Femur (tissue), 1 donor: ENCODE data around the gene MT1X.

Source experiments
- DNase-seq: peaks from one replicate; pipeline ENCODE4 v3.0.0-alpha.2; 2017

MT1X gene

DNA sequence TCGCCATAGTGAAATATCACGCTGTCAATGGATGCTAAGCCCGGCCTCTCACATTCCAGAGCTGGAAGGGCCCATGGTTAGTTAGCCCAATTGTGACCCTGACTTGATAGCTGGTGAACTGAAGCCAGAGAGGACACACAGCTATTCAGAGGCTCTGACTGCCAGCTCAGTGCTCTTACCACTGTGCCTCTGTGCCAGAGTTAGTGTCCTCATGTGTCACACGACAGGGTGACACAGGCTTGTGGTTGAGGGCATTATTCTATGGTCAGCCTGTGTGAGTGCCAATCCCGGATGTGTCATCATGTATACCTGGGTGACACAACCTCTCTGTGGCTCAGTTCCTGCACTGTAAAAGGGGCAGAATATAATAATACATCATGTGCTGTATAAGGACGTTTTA lies 2.5 kb upstream of the MT1X start:
- no peak for DNase-seq

DNA sequence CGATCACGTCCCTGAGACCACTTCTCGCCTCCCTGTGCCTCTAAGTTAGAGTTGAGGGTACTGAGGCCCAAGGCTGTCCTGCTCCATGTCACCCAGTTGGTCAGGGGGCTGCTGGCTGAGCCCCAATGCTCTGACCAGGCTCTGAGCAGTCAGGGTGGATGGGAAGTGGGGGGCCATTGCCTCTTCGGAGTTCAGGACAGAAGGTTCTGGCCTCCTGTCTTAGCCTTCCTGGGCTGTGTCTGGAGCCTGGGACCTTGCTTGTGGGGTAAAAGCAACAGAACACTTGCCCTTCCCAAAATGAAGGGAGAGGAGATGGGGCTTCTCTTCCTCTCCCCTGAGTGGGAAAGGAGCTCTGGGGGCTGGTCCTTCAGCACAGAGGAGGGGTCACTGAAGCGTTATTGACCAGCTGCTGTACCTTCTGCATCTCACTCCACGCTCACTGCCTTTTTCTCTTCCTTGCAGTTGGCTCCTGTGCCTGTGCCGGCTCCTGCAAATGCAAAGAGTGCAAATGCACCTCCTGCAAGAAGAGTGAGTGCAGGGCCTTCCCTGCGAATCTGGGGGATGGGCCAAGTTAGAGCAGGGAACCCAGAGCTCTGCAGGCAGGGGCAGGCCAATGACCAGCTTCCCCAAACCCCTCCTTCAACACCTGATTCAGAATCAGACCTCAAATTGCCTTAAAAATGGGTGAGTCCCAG lies 580 bp downstream of the MT1X start:
- DNase-seq, result no peak

DNA sequence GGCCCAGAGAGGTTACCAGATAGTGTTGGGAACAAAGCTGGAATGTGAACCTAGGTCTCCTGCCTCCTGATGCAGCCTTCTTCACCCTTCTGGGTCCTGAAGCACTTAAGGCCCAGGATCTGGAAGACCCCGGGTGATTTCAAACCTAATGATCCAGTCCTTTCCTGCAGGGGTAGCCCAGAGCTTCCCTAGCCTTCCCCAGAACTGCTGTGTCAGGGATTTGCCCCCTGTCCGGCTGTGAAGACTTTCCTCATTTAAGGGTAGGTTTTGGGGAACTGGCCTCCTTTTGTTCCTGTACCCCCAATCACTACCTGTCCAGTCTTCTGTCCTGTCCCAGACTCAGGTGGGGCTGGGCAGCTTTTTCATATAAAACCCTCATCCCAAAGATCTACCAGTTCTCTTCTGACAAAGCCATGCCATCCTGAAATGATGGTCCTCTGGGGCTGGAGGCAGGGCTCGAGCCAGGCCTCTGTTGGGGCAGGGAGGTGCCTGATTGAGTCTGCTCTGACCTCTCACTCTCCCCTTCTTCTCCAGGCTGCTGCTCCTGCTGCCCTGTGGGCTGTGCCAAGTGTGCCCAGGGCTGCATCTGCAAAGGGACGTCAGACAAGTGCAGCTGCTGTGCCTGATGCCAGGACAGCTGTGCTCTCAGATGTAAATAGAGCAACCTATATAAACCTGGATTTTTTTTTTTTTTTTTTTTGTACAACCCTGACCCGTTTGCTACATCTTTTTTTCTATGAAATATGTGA lies 1.3 kb downstream of the MT1X start:
- no peak for DNase-seq

DNA sequence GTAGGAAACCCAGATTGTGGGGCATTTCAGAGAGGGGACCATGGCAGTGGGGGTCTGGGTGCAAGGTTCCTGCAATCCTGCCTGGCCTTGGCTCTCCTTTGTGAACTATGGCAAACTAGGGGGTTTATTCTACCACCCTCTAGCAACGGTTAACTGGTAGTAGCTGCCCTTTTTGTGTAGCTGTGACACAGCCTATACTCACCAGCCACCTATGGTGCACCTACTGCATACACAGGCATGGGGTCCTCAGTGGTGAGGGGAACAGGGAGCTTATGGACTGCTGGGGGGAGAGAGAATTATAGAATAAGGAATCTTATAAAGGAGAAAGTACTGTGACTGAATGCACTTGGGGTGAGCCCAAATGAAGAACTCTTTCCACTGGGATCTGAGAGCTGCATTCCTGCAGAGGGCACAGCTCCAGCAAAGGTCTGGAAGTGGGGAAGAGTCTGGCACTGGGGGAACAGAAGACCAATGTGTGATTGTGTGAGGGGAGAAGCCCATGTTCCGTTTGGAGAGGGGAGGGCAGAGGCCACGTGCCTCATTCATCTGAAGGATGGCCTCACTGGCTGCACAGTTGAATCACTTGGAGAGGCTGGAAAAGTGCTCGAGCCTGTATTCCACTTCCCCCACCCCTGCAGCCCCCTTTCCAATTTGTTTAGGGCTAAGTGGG lies 2.1 kb downstream of the MT1X start:
- DNase-seq, result no peak

DNA sequence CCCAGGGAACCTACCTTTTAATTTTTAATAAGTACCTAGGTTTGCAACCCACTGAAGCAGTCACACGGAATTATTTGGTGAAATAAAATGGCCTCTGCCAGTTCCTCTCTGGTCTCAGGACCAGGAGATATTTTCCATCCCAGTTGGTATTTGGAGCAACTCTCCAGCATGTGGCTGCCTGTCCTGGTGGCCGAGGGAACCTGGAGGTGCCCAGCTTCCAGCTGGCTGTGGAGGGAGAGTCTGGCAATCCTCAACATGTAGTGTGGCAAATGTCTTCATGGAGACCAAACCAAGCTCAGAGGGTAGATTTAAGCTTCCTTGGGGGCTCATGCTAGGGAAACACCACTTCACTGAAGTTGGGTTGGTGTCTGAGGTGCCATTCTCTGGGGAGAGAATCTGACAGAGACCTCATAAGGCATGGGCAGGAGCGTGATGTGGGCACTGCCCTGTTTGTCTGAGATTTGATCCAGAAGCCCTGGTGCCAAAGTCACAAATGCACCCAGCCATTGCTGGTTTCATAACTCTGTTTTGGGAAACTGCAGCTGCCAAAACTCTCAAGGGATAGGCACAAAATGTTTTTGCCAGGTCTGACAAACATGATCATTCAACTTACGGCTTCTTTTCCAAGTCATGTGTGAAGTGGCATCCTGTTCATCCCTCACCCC lies 2.8 kb downstream of the MT1X start:
- DNase-seq, result no peak

DNA sequence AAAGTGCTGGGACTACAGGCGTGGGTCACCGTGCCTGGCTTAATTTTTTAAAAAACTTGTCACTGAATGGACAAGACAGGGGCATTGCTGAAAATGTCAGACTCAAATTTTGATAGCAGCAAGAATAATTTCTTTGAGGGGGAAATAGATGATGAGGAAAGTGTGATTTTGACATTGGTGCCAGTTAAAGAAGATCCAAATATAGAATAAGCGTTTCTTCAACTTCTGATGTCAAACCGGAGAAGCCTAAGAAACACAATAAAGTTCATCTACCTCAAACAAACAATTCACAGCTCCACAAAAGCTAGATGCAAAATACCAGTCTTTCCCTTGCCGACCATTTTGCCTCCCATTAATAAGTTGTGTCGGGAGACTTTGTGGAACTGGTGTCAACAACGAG lies 4.5 kb downstream of the MT1X start:
- DNase-seq, result no peak

DNA sequence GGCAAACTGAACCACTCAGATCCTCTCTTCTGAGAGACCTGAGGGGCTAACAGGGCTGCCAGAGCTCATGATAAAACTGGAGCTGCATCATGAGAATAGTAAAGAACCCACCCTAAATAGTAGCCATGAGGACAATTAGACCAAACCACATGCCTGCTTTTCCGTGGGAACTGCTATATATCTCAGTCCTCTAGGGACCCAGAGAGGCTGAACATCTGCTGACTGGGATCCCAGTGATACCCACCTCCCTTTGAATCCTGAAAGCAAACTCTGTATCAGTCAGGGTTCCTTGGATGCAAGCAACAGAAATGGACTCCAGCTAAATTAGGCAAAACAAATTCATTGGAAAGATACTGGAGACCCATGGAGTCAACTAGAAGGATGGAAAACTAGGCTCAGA lies 6.5 kb downstream of the MT1X start:
- no peak for DNase-seq

DNA sequence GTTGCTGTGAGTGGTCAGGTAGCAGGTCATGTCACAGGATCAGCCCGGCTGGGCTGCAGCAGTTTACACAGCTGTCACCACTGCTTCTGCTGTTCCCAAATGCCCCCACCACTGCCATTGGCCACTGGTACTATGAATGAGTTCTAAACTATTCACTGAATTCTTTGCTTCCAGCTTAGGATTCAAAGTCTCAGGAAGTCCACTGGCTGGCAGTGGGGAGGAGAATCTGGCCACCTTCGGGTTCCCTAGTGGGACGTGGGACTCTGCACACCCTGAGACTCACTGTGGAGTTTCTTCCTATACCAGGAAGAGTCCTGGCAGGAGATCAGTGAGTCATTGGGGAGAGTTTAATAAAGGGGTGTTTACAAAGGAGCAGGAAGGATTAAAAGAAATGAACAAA lies 6.9 kb downstream of the MT1X start:
- no peak for DNase-seq

DNA sequence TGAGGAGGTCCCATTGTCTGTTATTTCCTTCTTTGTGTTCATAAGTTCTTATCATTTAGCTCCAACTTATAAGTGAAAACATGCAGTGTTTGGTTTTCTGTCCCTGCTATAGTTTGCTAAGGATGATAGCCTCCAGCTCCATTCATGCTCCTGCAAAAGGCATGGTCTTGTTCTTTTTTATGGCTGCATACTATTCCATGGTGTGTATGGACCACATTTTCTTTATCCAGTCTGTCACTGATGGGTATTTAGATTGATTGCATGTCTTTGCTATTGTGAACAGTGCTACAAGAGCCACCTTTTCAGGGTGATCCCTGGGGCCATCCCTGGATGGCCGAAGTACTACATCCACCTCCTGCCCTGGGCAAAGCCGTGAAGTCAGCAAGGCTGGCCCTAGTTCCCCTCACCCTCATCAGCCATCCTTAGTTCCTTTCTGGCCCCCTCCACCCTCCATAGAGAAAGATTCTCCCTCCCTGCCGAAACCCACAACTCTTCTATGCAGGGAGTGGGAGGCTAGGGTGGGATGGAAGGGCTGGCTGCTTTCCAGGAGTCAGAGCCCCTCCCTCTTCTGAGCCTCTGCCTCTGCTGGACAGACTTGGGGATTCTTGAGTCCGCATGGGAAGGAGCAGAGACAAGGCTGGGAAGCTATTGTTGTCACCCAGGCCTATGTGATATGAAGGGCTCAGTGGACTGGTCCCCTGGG lies 8.3 kb downstream of the MT1X start:
- DNase-seq, result no peak

DNA sequence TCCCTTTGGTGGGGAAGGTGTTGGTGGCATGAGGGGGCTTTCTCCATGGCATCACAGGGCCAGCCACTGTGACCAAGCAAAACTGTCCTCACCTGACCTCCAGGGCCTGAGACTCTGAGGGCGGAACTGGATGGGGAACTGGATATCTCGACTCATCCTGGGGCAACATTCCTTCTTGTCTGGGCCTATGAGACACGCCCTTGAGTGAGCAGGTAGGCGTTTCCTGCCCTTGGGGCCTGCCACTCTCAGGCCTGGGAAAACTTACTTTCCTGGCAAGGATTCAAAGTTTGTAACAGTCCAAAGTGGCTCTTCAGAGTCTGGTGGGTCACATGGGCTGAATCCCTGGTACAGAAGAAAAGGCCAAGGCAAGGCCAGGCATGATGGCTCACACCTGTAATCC lies 9.6 kb downstream of the MT1X start:
- DNase-seq, result no peak

DNA sequence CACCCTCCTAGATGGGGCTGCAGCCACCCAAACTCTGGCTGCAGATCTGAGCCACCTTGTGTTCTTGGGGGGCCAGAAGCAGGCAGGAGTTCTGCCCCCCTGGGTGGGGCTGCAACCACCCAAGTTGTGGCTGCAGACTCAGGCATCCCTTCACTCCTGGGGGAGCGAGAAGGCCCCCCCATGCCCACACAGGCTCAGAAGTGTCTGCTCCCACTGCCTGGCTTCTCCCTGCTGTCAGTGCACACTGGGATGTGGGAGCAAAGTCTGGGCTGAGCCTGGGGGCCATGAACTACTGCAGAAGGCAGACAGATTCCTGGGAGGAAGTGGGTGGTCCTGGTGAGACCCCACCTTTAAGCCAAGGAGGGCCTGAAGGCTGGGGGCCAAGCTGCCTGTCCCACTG lies 13.0 kb downstream of the MT1X start:
- DNase-seq, result no peak

DNA sequence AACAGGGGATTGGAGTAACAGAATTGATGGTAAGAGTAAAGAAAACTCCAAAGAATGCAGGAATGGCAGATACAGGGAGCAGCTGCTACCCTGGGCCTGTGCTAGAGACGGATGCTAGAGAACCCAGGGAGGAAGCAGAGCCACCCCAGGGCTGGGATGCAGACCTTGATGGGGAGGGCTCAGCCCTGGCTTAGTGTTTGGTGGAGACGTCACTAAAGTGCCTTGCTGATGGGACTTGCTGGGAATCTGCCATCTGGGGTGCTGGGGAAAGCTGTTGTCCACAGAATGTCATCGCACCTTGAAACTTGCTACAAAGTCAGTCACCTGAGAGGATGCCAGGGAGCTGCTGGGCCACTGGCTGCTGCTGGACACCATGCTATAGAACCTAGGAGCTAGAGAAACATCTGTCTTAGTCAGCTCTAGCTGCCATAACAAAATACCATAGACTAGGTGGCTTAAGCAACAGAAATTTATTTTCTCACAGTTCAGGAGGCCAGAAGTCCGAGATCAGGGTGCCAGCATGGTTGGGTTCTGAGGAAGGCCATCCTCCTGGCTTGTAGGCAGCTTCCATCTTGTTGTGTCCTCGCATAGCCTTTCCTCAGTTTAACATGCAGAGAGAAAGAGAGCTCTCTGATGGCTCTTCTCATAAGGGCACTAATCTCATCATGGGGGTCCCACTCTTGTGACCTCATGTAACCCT lies 15.3 kb downstream of the MT1X start:
- no peak for DNase-seq

DNA sequence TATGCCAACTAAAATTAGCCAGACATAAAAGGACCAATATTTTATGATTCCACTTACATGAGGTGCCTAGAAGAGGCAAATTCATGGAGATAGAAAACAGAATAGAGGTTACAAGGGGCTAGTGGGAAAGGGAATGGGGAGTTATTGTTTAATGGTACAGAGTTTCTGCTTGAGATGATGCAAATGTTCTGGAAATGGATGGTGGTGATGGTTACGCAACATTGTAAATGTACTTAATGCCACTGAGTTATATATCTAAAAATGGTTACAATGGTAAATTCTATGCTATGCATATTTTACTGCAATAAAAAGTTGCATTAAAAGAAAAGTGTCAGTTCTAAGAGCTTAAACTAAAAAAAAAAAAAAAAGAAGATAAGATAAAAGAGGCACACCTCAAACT lies 17.9 kb downstream of the MT1X start:
- no peak for DNase-seq

DNA sequence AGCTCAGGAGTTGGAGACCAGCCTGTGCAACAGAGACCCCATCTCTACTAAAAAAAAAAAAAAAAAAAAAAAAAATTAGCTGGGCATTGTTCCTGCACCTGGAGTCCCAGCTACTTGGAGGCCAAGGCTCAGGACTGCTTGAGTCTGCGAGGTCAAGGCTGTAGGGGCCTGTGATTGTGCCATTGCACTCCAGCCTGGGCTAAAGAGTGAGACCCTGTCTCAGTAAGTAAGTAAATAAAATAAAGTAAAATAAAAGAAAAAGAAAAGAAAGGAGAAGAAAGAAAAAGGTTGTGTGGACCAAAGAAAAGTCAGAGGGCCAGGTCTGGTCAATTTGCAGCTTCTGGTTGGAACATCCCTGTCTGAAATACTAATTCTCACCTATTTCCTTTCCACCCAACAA lies 18.4 kb downstream of the MT1X start:
- no peak for DNase-seq

DNA sequence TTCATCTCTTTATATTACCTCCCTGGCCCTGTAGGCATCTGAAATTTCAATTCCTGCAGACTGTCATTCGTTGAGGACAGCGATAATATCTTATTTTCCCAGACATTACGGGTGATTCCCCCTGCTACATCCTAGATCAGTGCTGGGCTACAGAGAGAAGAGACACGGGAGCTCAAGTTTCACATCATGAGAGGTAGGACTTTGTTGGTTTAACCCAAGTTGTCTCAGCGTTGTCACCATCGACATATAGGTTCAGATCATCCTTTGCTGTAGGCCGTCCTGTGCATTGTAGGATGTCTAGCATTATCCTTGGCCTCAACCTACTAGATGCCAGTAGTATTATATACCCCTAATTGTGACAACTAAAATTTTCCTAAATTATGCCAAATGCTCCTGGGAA lies 19.3 kb downstream of the MT1X start:
- no peak for DNase-seq

DNA sequence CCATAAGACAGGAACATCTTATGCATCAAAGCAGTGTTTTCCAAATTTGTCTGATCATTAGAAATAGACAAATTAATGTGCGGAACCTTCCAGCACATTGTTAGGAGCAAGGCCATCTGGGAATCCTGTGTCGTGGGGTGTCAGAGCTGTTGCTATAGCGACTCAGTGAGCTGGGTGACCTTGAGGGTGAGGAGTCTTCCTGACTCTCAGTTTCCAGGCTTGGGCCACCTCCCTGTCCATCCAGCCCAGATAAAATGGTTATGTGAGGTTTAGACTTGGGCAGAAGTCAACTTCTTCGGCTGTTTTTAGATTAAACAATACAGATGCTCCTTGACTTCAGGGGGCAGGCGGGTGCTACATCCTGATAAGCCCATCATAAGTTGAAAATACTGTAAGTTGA lies 20.6 kb downstream of the MT1X start:
- no peak for DNase-seq

DNA sequence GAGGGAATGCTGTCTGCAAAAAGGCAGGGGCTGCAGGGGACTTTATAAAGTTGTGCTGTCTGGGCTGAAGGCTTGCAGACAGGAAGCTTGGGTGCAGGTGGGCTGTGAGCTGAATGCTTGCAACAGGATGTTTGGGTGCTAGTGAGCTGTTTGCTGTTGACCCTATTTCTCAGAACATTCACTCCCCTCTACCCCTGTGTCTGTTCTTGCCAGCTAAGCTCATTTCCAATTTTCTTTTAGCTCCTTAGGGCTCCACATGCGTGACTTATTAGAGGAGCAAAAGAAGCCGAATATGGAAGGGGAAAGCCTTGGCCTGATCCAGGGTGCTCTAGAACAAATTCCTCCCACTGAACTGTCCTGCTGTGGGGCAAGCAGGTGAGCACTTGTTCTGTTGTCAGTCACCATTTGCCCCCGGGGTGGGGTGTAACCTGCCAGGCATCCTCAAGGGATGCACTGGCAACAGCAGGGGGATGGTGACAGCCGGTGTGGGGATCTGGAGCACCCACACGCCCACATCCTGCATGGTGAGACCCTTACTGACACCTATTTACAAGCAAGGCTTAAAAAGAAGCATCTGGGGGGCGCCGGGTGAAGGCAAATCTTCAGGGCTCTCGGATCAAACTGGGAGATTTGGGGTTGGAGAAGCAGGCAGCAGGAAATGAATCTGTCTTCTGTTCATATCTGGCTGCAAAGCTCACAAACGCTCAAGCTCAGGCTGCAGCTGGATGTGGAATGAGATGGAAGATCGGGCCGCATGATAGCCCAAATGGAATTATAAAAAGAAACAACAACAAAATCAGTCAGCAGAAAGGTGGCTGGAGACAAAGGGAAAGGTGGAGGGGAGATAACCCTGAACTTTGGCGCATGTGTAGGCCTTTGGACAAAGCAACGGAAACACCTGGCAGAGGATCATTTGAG lies 26.5 kb downstream of the MT1X start:
- DNase-seq, result no peak

DNA sequence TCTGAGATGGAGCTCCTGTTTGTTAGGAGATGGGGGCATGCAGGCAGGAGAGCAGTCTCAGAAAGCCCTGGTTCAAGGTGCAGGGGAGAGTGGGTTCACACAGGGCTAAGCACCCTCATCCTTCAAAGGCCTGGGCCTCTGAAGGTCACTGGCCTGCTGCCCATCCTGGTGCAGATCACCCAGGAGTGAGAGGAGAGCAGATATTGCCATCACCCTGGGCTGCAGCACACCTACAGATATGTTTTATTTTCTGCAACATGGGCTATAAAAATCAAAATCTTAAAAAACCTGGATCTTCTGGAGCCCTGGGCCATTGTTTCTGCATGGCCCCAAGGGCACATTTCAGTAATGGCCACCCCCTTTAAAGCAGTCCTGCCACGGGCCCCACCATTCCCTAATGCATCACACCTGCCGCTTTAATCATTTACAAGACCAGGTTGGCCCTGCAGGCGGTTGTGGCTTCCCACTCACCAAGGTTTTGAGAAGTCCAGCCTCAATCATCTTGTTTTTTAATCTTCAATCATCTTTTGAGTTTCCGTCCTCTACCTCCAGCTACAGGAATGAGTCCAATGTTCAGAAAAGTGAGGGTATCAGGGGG lies 27.3 kb downstream of the MT1X start:
- no peak for DNase-seq

DNA sequence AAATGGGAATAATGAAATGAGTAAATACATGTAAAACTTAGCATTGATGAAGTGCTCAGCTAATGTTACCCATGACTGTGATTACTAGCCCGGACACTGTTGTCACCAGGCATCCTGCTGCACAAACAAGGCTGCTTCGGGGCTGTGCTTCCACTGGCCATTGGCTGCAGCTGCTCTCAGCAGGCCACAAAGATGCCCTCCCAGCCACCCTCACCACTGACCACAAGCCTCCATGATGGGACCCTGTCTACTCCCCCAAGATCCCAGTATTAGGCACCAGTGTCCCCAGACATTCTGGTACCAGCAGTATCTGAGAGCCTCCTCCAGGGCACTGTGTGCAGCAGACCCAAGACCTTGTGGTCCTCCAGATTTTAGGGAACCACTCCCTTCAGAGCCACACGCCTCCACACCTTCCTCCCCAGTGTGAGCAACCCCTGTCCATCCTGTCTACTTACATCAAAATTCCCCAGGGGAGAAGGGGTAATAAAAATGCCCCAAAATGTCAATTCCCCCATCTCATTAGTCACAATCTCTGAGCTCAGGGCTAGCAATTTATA lies 28.0 kb downstream of the MT1X start:
- no peak for DNase-seq

DNA sequence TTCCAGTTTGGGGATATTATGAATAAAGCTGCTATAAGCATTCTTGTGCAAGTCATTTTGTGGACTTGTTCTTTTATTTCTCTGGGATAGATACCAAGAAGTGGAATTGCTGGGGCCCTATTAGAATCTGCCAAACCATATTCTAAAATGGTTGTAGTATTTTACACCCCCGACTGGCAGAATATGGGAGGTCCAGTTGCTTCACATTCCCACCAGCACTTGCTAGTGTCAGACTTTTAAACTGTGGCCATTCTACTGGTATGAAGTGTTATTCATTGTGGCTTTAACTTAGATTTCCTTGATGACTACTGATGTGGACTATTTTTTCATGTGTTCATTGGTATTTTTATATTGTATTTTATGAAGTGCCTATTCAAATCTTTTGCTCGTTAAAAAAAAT lies 29.6 kb downstream of the MT1X start:
- DNase-seq, result no peak

DNA sequence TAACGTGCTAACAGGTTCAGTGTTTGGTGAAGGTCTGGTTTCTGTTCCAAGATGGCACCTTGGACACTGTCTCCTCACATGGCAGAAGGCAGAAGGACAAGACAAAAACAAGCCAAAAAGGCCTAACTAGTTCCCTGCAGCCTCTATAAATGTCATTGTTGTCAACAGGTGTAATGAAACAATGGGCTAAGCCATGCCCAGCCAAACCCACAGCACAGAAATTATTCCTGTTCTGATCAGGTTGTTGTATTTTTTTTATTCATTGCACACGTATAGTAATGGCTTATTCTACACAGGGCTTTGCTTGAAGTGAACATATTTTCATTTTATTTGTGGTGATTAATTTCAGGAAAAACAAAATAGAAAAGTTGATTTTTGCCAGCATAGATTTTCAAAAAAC lies 31.5 kb downstream of the MT1X start:
- no peak for DNase-seq
